ENCODE results near the gene ATP8B3. TPM values are rescaled to one million over a fixed set of nuclear protein-coding genes. Genes with fewer than 3 reads are reported as not detected.
A peak's percentile ranks its signal among the peaks of the same experiment; 100 is the strongest.

The ATP8B3 gene
- total RNA-seq, 2 donors from 2014 or later, result 4.6 to 6.0 TPM

GRCh38 chr19:1833540-1833939 lies 21.5 kb upstream of the ATP8B3 start:
- Mint-ChIP-seq H3K27ac (no peak overlapping the region), H3K4me1 (peaks cover 12% of the 10 kb centered on the region), H3K27me3 (no peaks in the 10 kb centered on the region), H3K4me3 (no peak overlapping the region), H3K36me3 (ENCODE audit: low read depth) (no peaks in the 10 kb centered on the region)
- DNase-seq, result no peak
- ATAC-seq, result no peak
- no peaks in the 10 kb centered on the region for H3K9me3 ChIP-seq (ENCODE audit: control insufficient read depth, low read length, poor library complexity, severe bottlenecking)

GRCh38 chr19:1832046-1832663 lies 20.1 kb upstream of the ATP8B3 start:
- Mint-ChIP-seq H3K27ac (no peak overlapping the region), H3K27me3 (no peaks in the 10 kb centered on the region), H3K36me3 (ENCODE audit: low read depth) (no peaks in the 10 kb centered on the region), H3K4me3 (no peak overlapping the region), H3K4me1 (peaks cover 8% of the 10 kb centered on the region)
- DNase-seq (no peak), ATAC-seq (no peak)
- H3K9me3 ChIP-seq (ENCODE audit: control insufficient read depth, low read length, poor library complexity, severe bottlenecking), result no peaks in the 10 kb centered on the region

- H3K4me1 Mint-ChIP-seq, result peaks cover 8% of the 10 kb centered on the region
- no peak overlapping the region for H3K27ac Mint-ChIP-seq
- DNase-seq (no peak), ATAC-seq (no peak)
- H3K36me3 Mint-ChIP-seq (ENCODE audit: low read depth), result no peaks in the 10 kb centered on the region
- no peak overlapping the region for H3K4me3 Mint-ChIP-seq
- H3K9me3 ChIP-seq (ENCODE audit: control insufficient read depth, low read length, poor library complexity, severe bottlenecking), result no peaks in the 10 kb centered on the region
- H3K27me3 Mint-ChIP-seq, result no peaks in the 10 kb centered on the region
Measured at GRCh38 chr19:1830978-1831377, 18.9 kb upstream of the ATP8B3 start.

- Mint-ChIP-seq H3K27ac (no peak overlapping the region), H3K4me1 (peaks cover 9% of the 10 kb centered on the region), H3K27me3 (no peaks in the 10 kb centered on the region), H3K4me3 (no peak overlapping the region), H3K36me3 (ENCODE audit: low read depth) (no peaks in the 10 kb centered on the region)
- ATAC-seq (no peak), DNase-seq (no peak)
- H3K9me3 ChIP-seq (ENCODE audit: control insufficient read depth, low read length, poor library complexity, severe bottlenecking), result no peaks in the 10 kb centered on the region
Measured at GRCh38 chr19:1830568-1830967, 18.5 kb upstream of the ATP8B3 start.

- ATAC-seq, result no peak
- Mint-ChIP-seq H3K36me3 (ENCODE audit: low read depth) (no peaks in the 10 kb centered on the region), H3K27ac (no peak overlapping the region), H3K4me3 (no peak overlapping the region), H3K27me3 (no peaks in the 10 kb centered on the region), H3K4me1 (peaks cover 9% of the 10 kb centered on the region)
- no peaks in the 10 kb centered on the region for H3K9me3 ChIP-seq (ENCODE audit: control insufficient read depth, low read length, poor library complexity, severe bottlenecking)
- no peak for DNase-seq
Measured at GRCh38 chr19:1829958-1830357, 17.9 kb upstream of the ATP8B3 start.

GRCh38 chr19:1828279-1829238 lies 16.5 kb upstream of the ATP8B3 start:
- Mint-ChIP-seq H3K36me3 (ENCODE audit: low read depth) (no peaks in the 10 kb centered on the region), H3K27ac (no peak overlapping the region), H3K4me1 (peaks cover 9% of the 10 kb centered on the region), H3K27me3 (no peaks in the 10 kb centered on the region), H3K4me3 (no peak overlapping the region)
- ATAC-seq, result no peak
- H3K9me3 ChIP-seq (ENCODE audit: control insufficient read depth, low read length, poor library complexity, severe bottlenecking), result no peaks in the 10 kb centered on the region
- DNase-seq, result no peak

- Mint-ChIP-seq H3K36me3 (ENCODE audit: low read depth) (no peaks in the 10 kb centered on the region), H3K27ac (no peak overlapping the region), H3K4me1 (peaks cover 9% of the 10 kb centered on the region), H3K27me3 (no peaks in the 10 kb centered on the region), H3K4me3 (no peak overlapping the region)
- ATAC-seq (no peak), DNase-seq (no peak)
- no peaks in the 10 kb centered on the region for H3K9me3 ChIP-seq (ENCODE audit: control insufficient read depth, low read length, poor library complexity, severe bottlenecking)
Measured at GRCh38 chr19:1827566-1828278, 15.6 kb upstream of the ATP8B3 start.

- Mint-ChIP-seq H3K4me1 (peaks cover 9% of the 10 kb centered on the region), H3K27me3 (no peaks in the 10 kb centered on the region), H3K4me3 (no peak overlapping the region), H3K36me3 (ENCODE audit: low read depth) (peaks cover 2% of the 10 kb centered on the region), H3K27ac (no peak overlapping the region)
- H3K9me3 ChIP-seq (ENCODE audit: control insufficient read depth, low read length, poor library complexity, severe bottlenecking), result no peaks in the 10 kb centered on the region
- DNase-seq, result no peak
- peak; percentile 3 for ATAC-seq
Measured at GRCh38 chr19:1826557-1827521, 14.8 kb upstream of the ATP8B3 start.

GRCh38 chr19:1825909-1826556 lies 14.0 kb upstream of the ATP8B3 start:
- Mint-ChIP-seq H3K4me3 (no peak overlapping the region), H3K36me3 (ENCODE audit: low read depth) (peaks cover 2% of the 10 kb centered on the region), H3K27me3 (no peaks in the 10 kb centered on the region), H3K27ac (no peak overlapping the region), H3K4me1 (peaks cover 7% of the 10 kb centered on the region)
- peak; percentile 83 for ATAC-seq
- no peaks in the 10 kb centered on the region for H3K9me3 ChIP-seq (ENCODE audit: control insufficient read depth, low read length, poor library complexity, severe bottlenecking)
- DNase-seq, result peak; percentile 60 to 77 (median 65)

GRCh38 chr19:1824252-1824622 lies 12.2 kb upstream of the ATP8B3 start:
- Mint-ChIP-seq H3K36me3 (ENCODE audit: low read depth) (peaks cover 5% of the 10 kb centered on the region), H3K27ac (no peak overlapping the region), H3K4me1 (peaks cover 7% of the 10 kb centered on the region), H3K4me3 (no peak overlapping the region), H3K27me3 (no peaks in the 10 kb centered on the region)
- no peaks in the 10 kb centered on the region for H3K9me3 ChIP-seq (ENCODE audit: control insufficient read depth, low read length, poor library complexity, severe bottlenecking)
- no peak for DNase-seq
- no peak for ATAC-seq

GRCh38 chr19:1823539-1824251 lies 11.6 kb upstream of the ATP8B3 start:
- peaks cover 5% of the 10 kb centered on the region for H3K36me3 Mint-ChIP-seq (ENCODE audit: low read depth)
- peaks cover 5% of the 10 kb centered on the region for H3K4me1 Mint-ChIP-seq
- H3K27ac Mint-ChIP-seq, result no peak overlapping the region
- no peak for ATAC-seq
- no peaks in the 10 kb centered on the region for H3K27me3 Mint-ChIP-seq
- no peak for DNase-seq
- H3K9me3 ChIP-seq (ENCODE audit: control insufficient read depth, low read length, poor library complexity, severe bottlenecking), result no peaks in the 10 kb centered on the region
- H3K4me3 Mint-ChIP-seq, result no peak overlapping the region

GRCh38 chr19:1823020-1823419 lies 10.9 kb upstream of the ATP8B3 start:
- no peaks in the 10 kb centered on the region for H3K9me3 ChIP-seq (ENCODE audit: control insufficient read depth, low read length, poor library complexity, severe bottlenecking)
- Mint-ChIP-seq H3K27me3 (no peaks in the 10 kb centered on the region), H3K36me3 (ENCODE audit: low read depth) (peaks cover 5% of the 10 kb centered on the region), H3K4me3 (no peak overlapping the region), H3K4me1 (peaks cover 5% of the 10 kb centered on the region), H3K27ac (no peak overlapping the region)
- ATAC-seq (no peak), DNase-seq (no peak)
